Astrocyte (in vitro differentiated cells and primary cell): ENCODE data around the gene COPZ1. TPM values are rescaled to one million over a fixed set of nuclear protein-coding genes. Genes with fewer than 3 reads are reported as not detected.
A peak's percentile ranks its signal among the peaks of the same experiment; 100 is the strongest.

Experiments
- DNase-seq: peaks from one replicate; pipeline ENCODE4 v3.0.0-alpha.2; 2010; ENCODE audit warnings: low read depth
- FAIRE-seq: peaks from 2 replicates; lab custom pipeline; 2011; peaks lifted over from hg19 to GRCh38; lab: Jason Lieb, UNC
- H2AFZ ChIP-seq: 2 replicates; pipeline ENCODE4 v1.6.0; 2012; ENCODE audit warnings: low read depth, low read length, inconsistent platforms
- H3K27ac ChIP-seq: 2 replicates; pipeline ENCODE4 v1.5.1; 2011; ENCODE audit warnings: low read depth, low read length, inconsistent platforms
- H3K27me3 ChIP-seq: 2 replicates; pipeline ENCODE4 v1.6.0; 2011; ENCODE audit warnings: low read length, inconsistent platforms; ENCODE audit not compliant: insufficient read depth
- H3K36me3 ChIP-seq: 2 replicates; pipeline ENCODE4 v1.5.1; 2011; ENCODE audit warnings: low read length, inconsistent platforms; ENCODE audit not compliant: insufficient read depth
- H3K4me1 ChIP-seq: 2 replicates; pipeline ENCODE4 v1.5.1; 2011; ENCODE audit warnings: low read length, inconsistent platforms; ENCODE audit not compliant: insufficient read depth
- H3K4me2 ChIP-seq: 2 replicates; pipeline ENCODE4 v1.6.0; 2012; ENCODE audit warnings: low read length, inconsistent platforms
- H3K4me3 ChIP-seq: 2 replicates; pipeline ENCODE4 v1.5.1; 2011; ENCODE audit warnings: low read depth, mild to moderate bottlenecking, low read length, inconsistent platforms; ENCODE audit not compliant: insufficient read depth
- H3K79me2 ChIP-seq: 2 replicates; pipeline ENCODE4 v1.6.0; 2012; ENCODE audit warnings: mild to moderate bottlenecking, low read length, inconsistent platforms; ENCODE audit not compliant: insufficient read depth
- H3K9ac ChIP-seq: 2 replicates; pipeline ENCODE4 v1.6.0; 2012; ENCODE audit warnings: mild to moderate bottlenecking, low read length, inconsistent platforms
- H3K9me3 ChIP-seq: 2 replicates; pipeline ENCODE4 v1.5.1; 2012; ENCODE audit warnings: low read depth, mild to moderate bottlenecking, low read length, inconsistent platforms; ENCODE audit not compliant: insufficient read depth
- H4K20me1 ChIP-seq: 2 replicates; pipeline ENCODE4 v1.6.0; 2012; ENCODE audit warnings: low read length, inconsistent platforms; ENCODE audit not compliant: insufficient read depth
- H3K27ac Mint-ChIP-seq: one replicate; pipeline ENCODE4 v1.8.0; 2021; ENCODE audit warnings: mild to moderate bottlenecking, mixed read lengths; ENCODE audit not compliant: unreplicated experiment
- H3K27me3 Mint-ChIP-seq: one replicate; pipeline ENCODE4 v1.8.0; 2021; ENCODE audit warnings: low read depth, mixed read lengths; ENCODE audit not compliant: unreplicated experiment
- H3K36me3 Mint-ChIP-seq: one replicate; pipeline ENCODE4 v1.8.0; 2021; ENCODE audit warnings: low read depth, mixed read lengths; ENCODE audit not compliant: unreplicated experiment
- H3K4me1 Mint-ChIP-seq: one replicate; pipeline ENCODE4 v1.8.0; 2021; ENCODE audit warnings: low read depth, mixed read lengths; ENCODE audit not compliant: unreplicated experiment
- H3K4me3 Mint-ChIP-seq: one replicate; pipeline ENCODE4 v1.8.0; 2021; ENCODE audit warnings: mild to moderate bottlenecking, moderate library complexity, mixed read lengths; ENCODE audit not compliant: unreplicated experiment
- H3K9me3 Mint-ChIP-seq: one replicate; pipeline ENCODE4 v1.8.0; 2021; ENCODE audit warnings: mild to moderate bottlenecking, mixed read lengths; ENCODE audit not compliant: unreplicated experiment
- EZH2 ChIP-seq: IDR thresholded peaks from 2 replicates; pipeline ENCODE4 v1.6.1; 2012; ENCODE audit warnings: mild to moderate bottlenecking, low read length, inconsistent platforms; ENCODE audit not compliant: insufficient read depth
- total RNA-seq: library from RNA; stranded (reverse); gene quantifications from 2 replicates; pipeline ENCODE4 v1.2.1, GENCODE V29; 2021
- TF ChIP-seq, protein P1 (sequence below): IDR thresholded peaks from 2 replicates; pipeline ENCODE4 v1.5.1; 2011; ENCODE audit warnings: low read depth, mild to moderate bottlenecking, inconsistent platforms, low read length, moderate library complexity; ENCODE audit not compliant: insufficient read depth

Gene COPZ1
- total RNA-seq, 1 donor from 2014 or later = 136 TPM

DNA sequence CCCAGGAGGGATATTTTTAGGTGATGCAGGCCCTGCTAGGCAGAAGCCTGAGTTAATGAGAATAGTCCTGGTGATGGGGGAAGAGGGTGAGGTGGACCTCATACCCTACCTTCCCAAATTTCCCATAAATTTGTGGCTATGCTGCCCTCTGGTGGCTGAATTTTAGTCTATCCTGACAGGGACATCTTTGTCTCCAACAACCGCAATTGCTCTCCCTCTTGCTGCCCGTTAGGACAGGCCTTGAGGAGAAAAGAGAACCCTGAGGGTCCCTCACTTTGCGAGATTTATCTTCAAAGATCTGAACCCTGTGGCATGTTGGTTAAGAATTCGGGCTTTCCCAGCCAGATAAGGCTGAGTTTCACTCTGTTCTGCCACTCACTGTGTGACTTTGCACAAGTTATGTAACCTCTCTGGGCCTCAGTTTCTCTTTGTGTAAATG is 69.4 kb downstream of the COPZ1 start:
- Histone ChIP-seq H3K9me3 (no peaks in the 10 kb centered on the region), H3K9ac (no peak overlapping the region), H3K4me1 (no peaks in the 10 kb centered on the region), H3K27ac (no peak overlapping the region), H3K79me2 (peaks cover 2% of the 10 kb centered on the region), H3K4me2 (no peak overlapping the region), H3K27me3 (no peaks in the 10 kb centered on the region), H3K4me3 (no peak overlapping the region), H4K20me1 (peaks cover 48% of the 10 kb centered on the region), H2AFZ (no peak overlapping the region), H3K36me3 (peaks cover 43% of the 10 kb centered on the region)
- no peak overlapping the region for H3K4me3 Mint-ChIP-seq
- H3K9me3 Mint-ChIP-seq = no peaks in the 10 kb centered on the region
- H3K27me3 Mint-ChIP-seq = no peaks in the 10 kb centered on the region
- peaks cover 34% of the 10 kb centered on the region for H3K36me3 Mint-ChIP-seq
- DNase-seq (peak; percentile 14), FAIRE-seq (no peak)
- no peak for TF ChIP-seq EZH2
- TF ChIP-seq, protein P1, sequence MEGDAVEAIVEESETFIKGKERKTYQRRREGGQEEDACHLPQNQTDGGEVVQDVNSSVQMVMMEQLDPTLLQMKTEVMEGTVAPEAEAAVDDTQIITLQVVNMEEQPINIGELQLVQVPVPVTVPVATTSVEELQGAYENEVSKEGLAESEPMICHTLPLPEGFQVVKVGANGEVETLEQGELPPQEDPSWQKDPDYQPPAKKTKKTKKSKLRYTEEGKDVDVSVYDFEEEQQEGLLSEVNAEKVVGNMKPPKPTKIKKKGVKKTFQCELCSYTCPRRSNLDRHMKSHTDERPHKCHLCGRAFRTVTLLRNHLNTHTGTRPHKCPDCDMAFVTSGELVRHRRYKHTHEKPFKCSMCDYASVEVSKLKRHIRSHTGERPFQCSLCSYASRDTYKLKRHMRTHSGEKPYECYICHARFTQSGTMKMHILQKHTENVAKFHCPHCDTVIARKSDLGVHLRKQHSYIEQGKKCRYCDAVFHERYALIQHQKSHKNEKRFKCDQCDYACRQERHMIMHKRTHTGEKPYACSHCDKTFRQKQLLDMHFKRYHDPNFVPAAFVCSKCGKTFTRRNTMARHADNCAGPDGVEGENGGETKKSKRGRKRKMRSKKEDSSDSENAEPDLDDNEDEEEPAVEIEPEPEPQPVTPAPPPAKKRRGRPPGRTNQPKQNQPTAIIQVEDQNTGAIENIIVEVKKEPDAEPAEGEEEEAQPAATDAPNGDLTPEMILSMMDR = peak; percentile 61
- H3K27ac Mint-ChIP-seq = peak overlapping the region; percentile 47
- peaks cover 19% of the 10 kb centered on the region for H3K4me1 Mint-ChIP-seq

DNA sequence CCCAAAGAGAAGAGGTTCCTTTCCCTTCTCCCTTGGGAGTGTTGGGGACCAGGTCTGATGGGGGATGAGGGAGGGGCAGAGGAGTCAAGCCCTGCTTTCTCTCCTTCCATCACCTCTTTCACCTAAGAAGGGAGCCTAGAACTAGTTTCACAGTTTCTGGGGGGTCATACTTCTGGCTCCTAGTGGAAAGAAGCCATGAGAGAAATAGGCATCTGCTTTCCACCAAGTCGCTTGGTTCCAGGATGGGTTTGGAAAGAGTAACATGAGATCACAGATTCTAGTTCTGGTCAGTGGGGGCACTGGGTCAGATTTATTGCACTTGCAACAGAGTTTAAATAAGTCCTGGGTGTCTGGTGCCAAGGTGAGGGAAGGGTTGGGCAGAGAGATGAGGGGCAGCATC is 70.1 kb downstream of the COPZ1 start:
- no peak overlapping the region for H3K4me3 ChIP-seq
- H4K20me1 ChIP-seq = peaks cover 54% of the 10 kb centered on the region
- no peak for TF ChIP-seq EZH2
- TF ChIP-seq, protein P1 = no peak
- H3K9me3 Mint-ChIP-seq = no peaks in the 10 kb centered on the region
- no peak overlapping the region for H3K4me3 Mint-ChIP-seq
- FAIRE-seq (no peak), DNase-seq (no peak)
- H3K36me3 ChIP-seq = peaks cover 49% of the 10 kb centered on the region
- no peaks in the 10 kb centered on the region for H3K27me3 ChIP-seq
- peaks cover 35% of the 10 kb centered on the region for H3K36me3 Mint-ChIP-seq
- no peak overlapping the region for H3K4me2 ChIP-seq
- H2AFZ ChIP-seq = no peak overlapping the region
- no peak overlapping the region for H3K27ac ChIP-seq
- no peaks in the 10 kb centered on the region for H3K4me1 ChIP-seq
- no peak overlapping the region for H3K27ac Mint-ChIP-seq
- H3K9ac ChIP-seq = no peak overlapping the region
- no peaks in the 10 kb centered on the region for H3K27me3 Mint-ChIP-seq
- peaks cover 15% of the 10 kb centered on the region for H3K4me1 Mint-ChIP-seq
- peaks cover 2% of the 10 kb centered on the region for H3K79me2 ChIP-seq
- H3K9me3 ChIP-seq = no peaks in the 10 kb centered on the region

DNA sequence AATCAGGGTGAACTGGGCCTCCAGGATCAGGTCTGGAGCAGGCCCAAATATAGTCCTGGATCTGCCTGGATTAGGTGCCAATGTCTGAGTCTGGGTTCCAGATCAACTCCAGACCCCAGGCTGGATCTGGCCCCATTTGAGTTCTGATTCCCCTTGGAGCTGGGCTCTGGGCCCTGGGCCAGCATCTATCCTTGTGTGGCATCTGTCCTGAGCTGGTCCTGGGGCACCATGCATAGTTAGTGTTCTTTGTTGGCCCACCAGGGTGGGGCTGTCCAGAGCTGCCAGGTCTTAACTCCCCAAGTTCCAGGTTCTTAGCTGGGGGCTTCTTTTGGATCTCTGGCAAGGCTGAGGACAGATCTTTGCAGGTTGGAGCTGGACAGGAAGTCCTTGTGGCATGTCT is 70.6 kb downstream of the COPZ1 start:
- no peak for FAIRE-seq
- Histone ChIP-seq H2AFZ (no peak overlapping the region), H3K79me2 (peaks cover 2% of the 10 kb centered on the region), H3K36me3 (peaks cover 55% of the 10 kb centered on the region), H3K9me3 (no peaks in the 10 kb centered on the region), H3K9ac (no peak overlapping the region), H3K4me3 (no peak overlapping the region), H4K20me1 (peaks cover 58% of the 10 kb centered on the region), H3K27me3 (no peaks in the 10 kb centered on the region), H3K4me2 (no peak overlapping the region), H3K27ac (no peak overlapping the region), H3K4me1 (no peaks in the 10 kb centered on the region)
- H3K36me3 Mint-ChIP-seq = peaks cover 38% of the 10 kb centered on the region
- H3K27ac Mint-ChIP-seq = no peak overlapping the region
- peaks cover 15% of the 10 kb centered on the region for H3K4me1 Mint-ChIP-seq
- DNase-seq = no peak
- no peaks in the 10 kb centered on the region for H3K27me3 Mint-ChIP-seq
- H3K4me3 Mint-ChIP-seq = no peak overlapping the region
- TF ChIP-seq, protein P1 = no peak
- TF ChIP-seq EZH2 = no peak
- H3K9me3 Mint-ChIP-seq = no peaks in the 10 kb centered on the region
